ENCODE measurements around the gene DFFB.
"Not testable (repeated sequence)": the region's sequence is repeated elsewhere in the genome, so short reads cannot be mapped to it uniquely, and the experiment has no call there.

The DFFB gene, protein sequence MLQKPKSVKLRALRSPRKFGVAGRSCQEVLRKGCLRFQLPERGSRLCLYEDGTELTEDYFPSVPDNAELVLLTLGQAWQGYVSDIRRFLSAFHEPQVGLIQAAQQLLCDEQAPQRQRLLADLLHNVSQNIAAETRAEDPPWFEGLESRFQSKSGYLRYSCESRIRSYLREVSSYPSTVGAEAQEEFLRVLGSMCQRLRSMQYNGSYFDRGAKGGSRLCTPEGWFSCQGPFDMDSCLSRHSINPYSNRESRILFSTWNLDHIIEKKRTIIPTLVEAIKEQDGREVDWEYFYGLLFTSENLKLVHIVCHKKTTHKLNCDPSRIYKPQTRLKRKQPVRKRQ

GRCh38 chr1:3856923-3857790 is at the start of gene DFFB, which contains the start of gene CEP104:
DFFB (plus strand) TSS chr1:3857476; CDS start chr1:3857604, 128 bp downstream.
CEP104 (minus strand) TSS chr1:3857211; CDS start chr1:3852407, 4,804 bp downstream.
- FAIRE-seq: no peak

DNA sequence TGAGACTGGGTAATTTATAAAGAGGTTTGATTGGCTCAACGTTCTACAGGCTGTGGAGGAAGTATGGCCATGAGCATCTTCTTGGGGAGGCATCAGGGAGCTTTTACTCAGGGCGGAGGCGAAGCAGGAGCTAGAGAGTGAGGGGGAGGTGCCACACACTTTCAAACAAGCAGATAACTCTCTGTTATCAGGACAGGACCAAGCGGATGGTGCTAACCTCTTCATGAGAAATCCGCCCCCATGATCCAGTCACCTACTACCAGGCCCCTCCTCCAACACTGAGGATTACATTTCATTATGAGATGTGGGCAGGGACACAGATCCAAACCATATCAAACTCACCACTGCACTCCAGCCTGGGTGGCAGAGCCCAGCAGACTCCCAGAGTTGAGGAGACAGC is 49.5 kb upstream of the DFFB start:
- no peak for FAIRE-seq

DNA sequence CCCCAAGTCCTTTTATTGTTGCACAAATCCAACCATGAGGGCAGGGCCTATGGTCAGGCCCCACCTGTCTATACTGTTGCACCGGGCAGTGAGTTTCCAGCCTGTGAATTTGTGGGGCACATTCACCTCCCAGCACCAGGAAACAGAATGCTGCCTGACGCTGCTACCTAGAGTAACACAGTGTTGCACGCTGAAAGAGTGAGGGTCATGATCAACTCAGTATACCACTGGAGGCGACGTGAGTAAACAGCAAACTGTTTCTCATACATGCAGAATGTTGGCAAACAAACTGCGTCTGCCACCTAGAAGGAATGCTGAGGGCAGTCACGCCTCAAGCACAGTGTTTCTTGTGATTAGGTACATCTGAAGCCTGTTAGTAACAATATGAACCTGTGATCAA is 47.6 kb upstream of the DFFB start:
- FAIRE-seq: no peak

GRCh38 chr1:3810149-3810761 is 47.0 kb upstream of the DFFB start:
- not testable (repeated sequence) for FAIRE-seq

GRCh38 chr1:3811595-3811911 is 45.7 kb upstream of the DFFB start:
- FAIRE-seq: no peak

DNA sequence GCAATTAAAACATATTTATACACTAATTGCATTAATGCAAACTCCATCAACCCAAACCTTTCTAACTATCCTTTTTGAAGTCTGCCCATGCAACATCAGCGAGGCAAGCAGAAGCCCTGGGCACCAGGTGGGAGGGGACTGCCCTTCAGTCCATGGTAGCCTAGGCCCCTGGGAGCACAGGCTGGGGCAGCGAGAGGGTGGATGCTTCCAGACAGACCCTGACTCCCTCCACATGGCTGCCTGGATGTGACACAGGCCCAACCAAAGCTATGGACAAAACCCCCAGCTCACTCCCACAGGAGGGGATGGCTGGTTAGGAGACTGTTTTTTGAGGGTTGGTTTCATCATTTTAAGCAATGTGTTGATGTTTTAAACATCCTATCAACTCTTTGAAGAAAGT is 43.2 kb upstream of the DFFB start:
- no peak for FAIRE-seq

DNA sequence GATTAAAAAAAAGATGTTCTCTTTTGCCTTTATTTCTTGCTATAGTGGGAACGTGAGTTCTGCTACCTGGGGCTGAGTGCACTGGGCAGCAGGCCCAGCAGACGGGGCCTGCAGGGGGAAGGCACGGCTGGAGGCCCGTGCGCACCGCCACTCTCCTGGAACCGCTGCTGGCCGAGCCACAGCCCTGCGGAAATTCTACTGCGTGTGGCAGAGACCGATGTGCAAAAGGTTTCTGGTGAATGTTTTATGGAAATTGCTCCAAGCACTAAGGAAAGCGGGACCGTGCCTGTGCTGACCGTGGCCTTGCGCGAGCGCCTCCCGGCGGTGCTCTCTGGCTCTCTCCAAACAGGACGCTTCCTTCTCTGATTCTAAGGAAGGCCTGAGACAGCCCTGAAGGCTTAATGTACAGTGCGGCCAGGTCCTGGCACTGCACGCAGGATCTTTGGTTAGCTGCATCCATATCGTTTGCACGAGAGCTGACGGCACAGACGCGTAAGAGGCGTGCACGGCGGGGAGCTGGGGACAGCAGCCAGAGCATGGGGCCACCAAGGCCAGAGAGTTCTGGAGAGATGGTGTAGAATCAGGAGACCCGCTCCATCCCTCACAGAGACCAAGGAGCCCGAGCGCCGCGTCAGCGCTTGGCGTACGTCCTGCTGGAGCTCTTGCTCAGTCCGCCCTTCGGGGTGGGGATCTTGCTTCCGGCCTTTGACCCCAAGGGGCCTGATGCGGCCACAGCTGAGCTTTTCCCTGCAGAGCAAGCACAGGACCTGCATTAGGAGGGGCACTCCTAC is 42.3 kb upstream of the DFFB start:
- FAIRE-seq: no peak

- FAIRE-seq: no peak
Measured at GRCh38 chr1:3816331-3817137, 40.7 kb upstream of the DFFB start.

- no peak for FAIRE-seq
Measured at GRCh38 chr1:3817138-3817740, 40.0 kb upstream of the DFFB start.

DNA sequence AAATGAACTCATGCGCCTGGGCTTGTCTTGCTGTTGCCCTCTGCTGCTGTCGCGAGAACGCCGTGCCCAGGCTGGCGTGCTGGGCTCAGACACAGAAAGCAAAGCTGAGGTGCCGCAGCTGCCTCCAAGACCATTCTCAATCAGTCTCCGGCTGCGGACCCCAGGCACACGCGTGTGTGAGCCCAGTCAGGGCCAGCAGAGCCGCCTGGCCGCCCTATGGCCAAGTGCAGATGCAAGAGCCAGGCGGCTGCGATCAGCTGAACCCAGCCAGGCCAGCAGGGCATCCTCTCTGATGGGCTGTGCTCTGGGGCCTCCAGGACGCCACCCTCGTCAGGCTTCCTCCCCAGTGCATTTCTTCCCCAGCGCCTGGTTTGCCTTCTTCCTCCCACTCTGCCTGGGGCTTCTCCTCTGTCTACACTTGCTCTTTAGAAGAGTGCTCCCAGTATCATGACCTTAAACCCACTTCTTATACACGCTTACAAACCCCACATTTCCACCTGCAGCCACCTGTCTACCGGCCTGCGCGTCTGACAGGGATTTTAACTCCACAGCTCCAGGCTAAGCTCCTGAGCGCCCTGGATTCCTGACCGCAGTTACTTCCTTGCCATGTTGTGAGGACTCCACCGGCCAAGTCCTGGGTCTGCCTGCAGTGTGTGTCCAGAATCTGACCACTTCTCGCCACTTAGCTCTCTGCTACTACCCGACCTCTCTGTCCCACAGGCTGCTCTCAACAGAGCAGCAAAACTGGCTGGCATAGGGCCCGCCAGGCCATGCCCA is 39.3 kb upstream of the DFFB start:
- FAIRE-seq: no peak

- FAIRE-seq: no peak
Measured at GRCh38 chr1:3819771-3820200, 37.5 kb upstream of the DFFB start.

DNA sequence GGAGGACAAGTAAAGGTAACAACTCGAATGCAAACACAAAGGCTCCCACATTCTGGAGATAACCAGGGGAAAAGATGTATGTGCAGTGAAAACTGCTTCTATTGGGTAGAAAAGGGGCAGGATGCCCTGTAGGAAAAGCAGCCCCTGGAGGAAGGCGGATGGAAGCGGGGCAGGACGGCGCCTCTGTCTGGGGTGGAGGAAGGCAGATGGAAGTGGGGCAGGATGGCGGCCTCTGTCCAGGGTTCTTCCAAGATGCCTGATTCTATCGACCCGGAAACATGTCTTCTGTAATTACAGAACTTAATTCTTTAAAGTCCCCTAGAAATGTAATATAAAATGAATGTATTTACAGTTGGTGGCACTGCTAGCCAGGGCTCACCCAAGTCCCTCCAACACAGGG is 37.0 kb upstream of the DFFB start:
- FAIRE-seq: no peak

DNA sequence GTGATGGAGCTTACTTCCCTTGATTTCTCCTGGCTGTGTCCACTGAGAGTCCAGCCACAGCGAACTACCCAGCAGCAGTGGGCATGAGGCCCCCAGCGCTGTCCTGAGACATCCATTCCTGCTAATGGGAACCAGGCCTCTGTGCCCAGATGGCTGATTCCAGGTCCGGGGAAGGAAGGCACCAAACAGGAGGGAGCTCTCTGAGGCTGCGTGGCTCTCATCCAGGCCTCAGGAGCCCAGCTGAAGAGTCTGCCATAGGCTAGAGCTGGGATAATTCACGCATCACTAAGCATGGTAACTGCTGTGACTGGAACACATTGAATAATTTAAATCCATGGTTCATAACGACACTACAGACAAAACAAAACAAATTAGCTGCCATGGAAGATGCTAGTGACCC is 36.3 kb upstream of the DFFB start:
- FAIRE-seq: no peak

DNA sequence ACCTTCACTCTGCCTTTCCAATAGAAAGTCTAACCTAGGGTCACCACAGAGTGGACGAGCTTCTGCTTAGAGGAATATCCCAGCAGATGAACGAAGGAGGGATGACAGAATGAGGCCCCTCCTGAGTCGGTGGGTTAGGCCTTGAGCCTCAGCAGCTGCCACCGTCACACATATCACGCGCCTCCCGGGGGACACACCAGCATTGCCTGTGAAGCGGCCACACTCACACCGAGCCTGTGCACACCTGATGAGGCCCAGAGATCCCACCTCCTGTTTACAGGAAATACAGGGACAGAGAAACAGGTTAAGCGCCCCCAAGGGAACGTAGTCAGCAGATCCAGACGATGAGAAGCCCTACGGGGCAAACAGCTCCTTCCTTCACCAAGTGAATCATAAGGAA is 35.8 kb upstream of the DFFB start:
- FAIRE-seq: no peak

- FAIRE-seq: no peak
Measured at GRCh38 chr1:3821908-3822307, 35.4 kb upstream of the DFFB start.

- FAIRE-seq: no peak
Measured at GRCh38 chr1:3822421-3822820, 34.9 kb upstream of the DFFB start.

DNA sequence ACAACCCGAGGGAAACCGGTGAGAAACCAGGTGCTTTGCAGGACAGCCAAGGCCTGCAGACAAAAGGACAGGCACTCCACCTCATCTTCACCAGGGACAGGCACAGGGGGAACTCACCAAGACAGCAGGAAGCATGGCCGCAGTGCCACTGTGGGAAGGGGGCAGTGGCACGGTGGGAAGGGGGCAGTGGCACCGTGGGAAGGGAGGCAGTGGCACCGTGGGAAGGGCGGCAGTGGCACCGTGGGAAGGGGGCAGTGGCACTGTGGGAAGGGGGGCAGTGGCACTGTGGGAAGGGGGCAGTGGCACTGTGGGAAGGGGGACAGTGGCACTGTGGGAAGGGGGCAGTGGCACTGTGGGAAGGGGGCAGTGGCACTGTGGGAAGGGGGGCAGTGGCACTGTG is 32.6 kb upstream of the DFFB start:
- no peak for FAIRE-seq

- no peak for FAIRE-seq
Measured at GRCh38 chr1:3825356-3825755, 31.9 kb upstream of the DFFB start.

GRCh38 chr1:3827813-3828307 is 29.4 kb upstream of the DFFB start:
- no peak for FAIRE-seq

GRCh38 chr1:3828391-3828790 is 28.9 kb upstream of the DFFB start:
- FAIRE-seq: no peak

DNA sequence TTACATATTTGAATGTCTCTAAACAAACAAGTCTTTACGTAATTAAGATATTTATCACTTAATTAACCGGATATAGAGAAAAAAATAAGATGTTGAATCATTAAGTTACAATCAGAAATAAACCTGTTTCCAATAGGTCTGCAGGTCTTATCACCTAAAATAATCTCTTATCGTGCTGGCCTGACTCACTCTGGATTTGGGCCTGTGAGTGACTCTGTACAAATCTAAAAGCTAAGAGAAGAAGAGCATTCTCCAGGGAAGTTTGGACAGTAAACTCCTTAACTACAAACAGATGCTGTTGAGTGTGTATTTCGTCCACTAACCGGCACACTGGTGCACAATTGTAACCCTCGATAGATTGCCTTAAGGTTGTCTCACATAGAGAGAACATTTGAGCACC is 25.6 kb upstream of the DFFB start:
- FAIRE-seq: no peak
